IPS-18c (cell line): ENCODE data around the gene FNIP2.
"Not testable (repeated sequence)": the region's sequence is repeated elsewhere in the genome, so short reads cannot be mapped to it uniquely, and the experiment has no call there.

Experiments used
- H3K4me3 ChIP-seq: 2 replicates; pipeline ENCODE4 v1.7.0; 2013; ENCODE audit warnings: low read depth, mild to moderate bottlenecking, low read length, moderate library complexity; ENCODE audit not compliant: insufficient read depth
- H3K9me3 ChIP-seq: one replicate; pipeline ENCODE4 v1.6.1; 2013; ENCODE audit warnings: mild to moderate bottlenecking, low read length, moderate library complexity; ENCODE audit not compliant: control insufficient read depth, insufficient read depth

FNIP2 gene

GRCh38 chr4:158902280-158903078, 133.7 kb downstream of the FNIP2 start:
- H3K9me3 ChIP-seq, H3K4me3 ChIP-seq: not testable (repeated sequence)

GRCh38 chr4:158903079-158903456, 134.2 kb downstream of the FNIP2 start:
- no peaks in the 10 kb centered on the region for H3K9me3 ChIP-seq

GRCh38 chr4:158903472-158904043, 134.7 kb downstream of the FNIP2 start:
- H3K9me3 ChIP-seq, result no peaks in the 10 kb centered on the region
- no peak overlapping the region for H3K4me3 ChIP-seq

More at GRCh38 chr4:158903079-158903456, 134.2 kb downstream of the FNIP2 start:
- no peak overlapping the region; the same call in 1 of the 2 replicates for H3K4me3 ChIP-seq

GRCh38 chr4:158904815-158905214, 136.0 kb downstream of the FNIP2 start:
- no peaks in the 10 kb centered on the region for H3K9me3 ChIP-seq

GRCh38 chr4:158906073-158906472, 137.2 kb downstream of the FNIP2 start:
- H3K4me3 ChIP-seq, result no peak overlapping the region
- no peaks in the 10 kb centered on the region for H3K9me3 ChIP-seq

More at GRCh38 chr4:158904815-158905214, 136.0 kb downstream of the FNIP2 start:
- no peak overlapping the region for H3K4me3 ChIP-seq

- H3K9me3 ChIP-seq, result no peaks in the 10 kb centered on the region
- H3K4me3 ChIP-seq, result no peak overlapping the region
These were observed 143.6 kb downstream of the FNIP2 start for GRCh38 chr4:158912390-158912789.

- Histone ChIP-seq H3K9me3 (no peaks in the 10 kb centered on the region), H3K4me3 (no peak overlapping the region)
These were observed 144.0 kb downstream of the FNIP2 start for GRCh38 chr4:158912806-158913205.

- no peak overlapping the region for H3K4me3 ChIP-seq
These were observed 144.9 kb downstream of the FNIP2 start for GRCh38 chr4:158913766-158914165.

GRCh38 chr4:158914218-158914617, 145.4 kb downstream of the FNIP2 start:
- Histone ChIP-seq H3K9me3 (no peaks in the 10 kb centered on the region), H3K4me3 (no peak overlapping the region)

More at GRCh38 chr4:158913766-158914165, 144.9 kb downstream of the FNIP2 start:
- no peaks in the 10 kb centered on the region for H3K9me3 ChIP-seq

- H3K4me3 ChIP-seq, result no peak overlapping the region
These were observed 146.9 kb downstream of the FNIP2 start for GRCh38 chr4:158915683-158916241.

GRCh38 chr4:158920452-158920996, 151.7 kb downstream of the FNIP2 start:
- H3K4me3 ChIP-seq, H3K9me3 ChIP-seq: not testable (repeated sequence)

More at GRCh38 chr4:158915683-158916241, 146.9 kb downstream of the FNIP2 start:
- H3K9me3 ChIP-seq, result no peaks in the 10 kb centered on the region

GRCh38 chr4:158927774-158928173, 158.9 kb downstream of the FNIP2 start:
- H3K4me3 ChIP-seq, H3K9me3 ChIP-seq: not testable (repeated sequence)

- no peak overlapping the region for H3K4me3 ChIP-seq
- H3K9me3 ChIP-seq, result peaks cover 2% of the 10 kb centered on the region
These were observed 161.3 kb downstream of the FNIP2 start for GRCh38 chr4:158929939-158930638.

GRCh38 chr4:158930639-158930972, 161.8 kb downstream of the FNIP2 start:
- Histone ChIP-seq H3K4me3 (no peak overlapping the region), H3K9me3 (peaks cover 2% of the 10 kb centered on the region)

- Histone ChIP-seq H3K4me3 (no peak overlapping the region), H3K9me3 (no peaks in the 10 kb centered on the region)
These were observed 164.4 kb downstream of the FNIP2 start for GRCh38 chr4:158933236-158933635.

GRCh38 chr4:158934996-158935669, 166.3 kb downstream of the FNIP2 start:
- Histone ChIP-seq H3K4me3 (no peak overlapping the region), H3K9me3 (no peaks in the 10 kb centered on the region)

- Histone ChIP-seq H3K4me3 (no peak overlapping the region), H3K9me3 (no peaks in the 10 kb centered on the region)
These were observed 167.4 kb downstream of the FNIP2 start for GRCh38 chr4:158936238-158936637.
